T-helper 17 cell (primary cell): ENCODE measurements around the gene LINGO3. TPM values are rescaled to one million over a fixed set of nuclear protein-coding genes. Genes with fewer than 3 reads are reported as not detected.

ENCODE experiments used
- total RNA-seq, 4 donors: library from RNA in 2 of 4; stranded (reverse) in 2 of 4; gene quantifications; one replicate each; pipeline ENCODE4 v1.2.3 and lab custom pipeline; 2022 to 2026

Gene LINGO3
- total RNA-seq, 2 donors from 2014 or later, result 0.20 to 0.29 TPM

Other genes starting within 250 kb of the LINGO3 start
- gene MOB3A, start 211.8 kb downstream of the LINGO3 start, total RNA-seq, result 100 to 1,000 TPM; 108 to 162 TPM
- gene IZUMO4, start 211.2 kb downstream of the LINGO3 start, total RNA-seq, result 10 to 100 TPM; 12.3 to 19.8 TPM
- gene AP3D1, start 156.6 kb downstream of the LINGO3 start, total RNA-seq, result 10 to 100 TPM; 82.2 to 86.0 TPM
- gene DOT1L, start 144.2 kb downstream of the LINGO3 start, total RNA-seq, result 10 to 100 TPM; 32.3 to 42.1 TPM
- 10 to 100 TPM; 38.6 to 40.2 TPM for gene PLEKHJ1, start 71.8 kb downstream of the LINGO3 start, total RNA-seq
- 100 to 1,000 TPM; 119 to 135 TPM for gene SF3A2, start 71.3 kb downstream of the LINGO3 start, total RNA-seq
- gene AMH, start 58.8 kb downstream of the LINGO3 start, total RNA-seq, result 1 to 10 TPM in 1 of 2 donors, under 1 TPM in 1; 0.50 to 2.7 TPM
- gene JSRP1, start 51.7 kb downstream of the LINGO3 start, total RNA-seq, result 1 to 10 TPM in 1 of 2 donors, under 1 TPM in 1; 0.55 to 1.0 TPM
- gene PEAK3, start 26.0 kb downstream of the LINGO3 start, total RNA-seq, result not detected
- gene LSM7, start 20.4 kb upstream of the LINGO3 start, total RNA-seq, result 10 to 100 TPM; 71.5 to 72.2 TPM
- 10 to 100 TPM; 73.2 to 86.1 TPM for gene SPPL2B, start 20.5 kb upstream of the LINGO3 start, total RNA-seq
- gene TMPRSS9, start 52.1 kb upstream of the LINGO3 start, total RNA-seq, result not detected
- gene TIMM13, start 119.4 kb upstream of the LINGO3 start, total RNA-seq, result 10 to 100 TPM; 22.3 to 27.8 TPM
- 10 to 100 TPM; 13.1 to 16.0 TPM for gene LMNB2, start 148.8 kb upstream of the LINGO3 start, total RNA-seq
- 100 to 1,000 TPM; 120 to 135 TPM for gene GADD45B, start 168.0 kb upstream of the LINGO3 start, total RNA-seq